ENCODE measurements around the gene EHMT1. TPM values are rescaled to one million over a fixed set of nuclear protein-coding genes. Genes with fewer than 3 reads are reported as not detected.

EHMT1 gene
- total RNA-seq, 1 experiment from 2014 or later: 63.9 TPM

- CTCF ChIA-PET: no interaction called here
- Histone ChIP-seq H3K4me1 (ENCODE audit: control insufficient read depth, insufficient read depth, low read length) (no peaks in the 10 kb centered on the region; the same call in 1 of the 2 replicates), H3K36me3 (ENCODE audit: control insufficient read depth, insufficient read depth, low read length) (no peaks in the 10 kb centered on the region), H3K27me3 (ENCODE audit: control insufficient read depth, insufficient read depth, low read length) (no peaks in the 10 kb centered on the region), H3K4me3 (ENCODE audit: low read depth in 2 of 2, low read length in 2 of 2) (no peak overlapping the region), H3K27ac (ENCODE audit: low read length) (no peak overlapping the region), H3K9me3 (ENCODE audit: control insufficient read depth, insufficient read depth, low read depth, low read length) (no peaks in the 10 kb centered on the region)
- DNase-seq (ENCODE audit: low read depth, low spot score) (no peak), ATAC-seq (no peak)
- BruUV-seq (replicated peaks): no TSS peak
- in situ Hi-C loops (cut with HindIII; ENCODE audit: low pct_unique_long_range_greater_than_20kb, low sequenced_read_pairs) (no loop called here), intact Hi-C loops (cut with micrococcal nuclease; ENCODE audit: unreplicated experiment) (no loop called here)
- TF ChIP-seq REST (IDR thresholded peaks at IDR 0.05; ENCODE audit: insufficient read depth in 1 of 2, low read depth in 2 of 2, low read length in 1 of 2) (no peak), SIN3A (IDR thresholded peaks at IDR 0.05; ENCODE audit: borderline replicate concordance, insufficient read depth, low read depth, low read length) (no peak), POLR2AphosphoS5 (IDR thresholded peaks at IDR 0.05; ENCODE audit: low read depth, low read length) (no peak), TCF7L2 (IDR thresholded peaks at IDR 0.05; ENCODE audit: low read depth, low read length) (no peak), CTCF (IDR thresholded peaks at IDR 0.05) (no peak)
- POLR2A ChIA-PET: no interaction called here
These were observed 67.1 kb downstream of the EHMT1 start for GRCh38 chr9:137685741-137686420.

- POLR2A ChIA-PET: no interaction called here
- Histone ChIP-seq H3K9me3 (ENCODE audit: control insufficient read depth, insufficient read depth, low read depth, low read length) (no peaks in the 10 kb centered on the region), H3K36me3 (ENCODE audit: control insufficient read depth, insufficient read depth, low read length) (no peaks in the 10 kb centered on the region), H3K27ac (ENCODE audit: low read length) (no peak overlapping the region), H3K4me1 (ENCODE audit: control insufficient read depth, insufficient read depth, low read length) (no peaks in the 10 kb centered on the region; the same call in 1 of the 2 replicates), H3K27me3 (ENCODE audit: control insufficient read depth, insufficient read depth, low read length) (no peaks in the 10 kb centered on the region), H3K4me3 (ENCODE audit: low read depth in 2 of 2, low read length in 2 of 2) (no peak overlapping the region)
- no TSS peak for BruUV-seq (replicated peaks)
- in situ Hi-C loops (cut with HindIII; ENCODE audit: low pct_unique_long_range_greater_than_20kb, low sequenced_read_pairs) (no loop called here), intact Hi-C loops (cut with micrococcal nuclease; ENCODE audit: unreplicated experiment) (no loop called here)
- TF ChIP-seq POLR2AphosphoS5 (IDR thresholded peaks at IDR 0.05; ENCODE audit: low read depth, low read length) (no peak), CTCF (IDR thresholded peaks at IDR 0.05) (no peak), SIN3A (IDR thresholded peaks at IDR 0.05; ENCODE audit: borderline replicate concordance, insufficient read depth, low read depth, low read length) (no peak), REST (IDR thresholded peaks at IDR 0.05; ENCODE audit: insufficient read depth in 1 of 2, low read depth in 2 of 2, low read length in 1 of 2) (no peak), TCF7L2 (IDR thresholded peaks at IDR 0.05; ENCODE audit: low read depth, low read length) (no peak)
- ATAC-seq (no peak), DNase-seq (ENCODE audit: low read depth, low spot score) (no peak)
- CTCF ChIA-PET: no interaction called here
These were observed 69.5 kb downstream of the EHMT1 start for GRCh38 chr9:137688261-137688660.

Data from Panc1 (cell line).